CD4-positive, alpha-beta T cell treated with Interleukin-17A for 4 hours (primary cell): ENCODE results near the gene C1orf198.

ENCODE experiments used
- DNase-seq: peaks from one replicate; pipeline ENCODE4 v3.0.0-alpha.2; 2020; ENCODE audit warnings: mixed read lengths

Gene C1orf198

GRCh38 chr1:230828421-230828820 is 39.9 kb downstream of the C1orf198 start:
- no peak for DNase-seq

DNA sequence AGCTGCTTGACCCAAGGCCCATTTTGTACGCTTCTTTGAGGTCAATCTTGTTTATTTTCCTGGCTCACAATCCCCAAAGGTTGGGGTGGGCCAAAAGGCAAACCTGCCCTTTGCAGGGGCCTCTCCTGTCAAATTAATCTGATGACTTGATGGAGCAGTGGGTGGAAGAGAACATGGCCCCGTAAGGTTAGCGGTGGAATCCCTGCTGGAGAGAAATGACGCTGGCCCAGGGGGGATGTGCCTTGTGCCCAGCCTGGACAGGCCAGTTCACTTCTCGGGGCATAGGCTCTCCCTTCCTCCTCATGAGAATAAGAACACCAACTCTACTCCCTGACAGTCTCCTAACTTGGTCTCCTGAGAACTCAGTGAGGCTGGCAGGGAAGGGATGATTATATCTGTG is 40.5 kb downstream of the C1orf198 start:
- no peak for DNase-seq

DNA sequence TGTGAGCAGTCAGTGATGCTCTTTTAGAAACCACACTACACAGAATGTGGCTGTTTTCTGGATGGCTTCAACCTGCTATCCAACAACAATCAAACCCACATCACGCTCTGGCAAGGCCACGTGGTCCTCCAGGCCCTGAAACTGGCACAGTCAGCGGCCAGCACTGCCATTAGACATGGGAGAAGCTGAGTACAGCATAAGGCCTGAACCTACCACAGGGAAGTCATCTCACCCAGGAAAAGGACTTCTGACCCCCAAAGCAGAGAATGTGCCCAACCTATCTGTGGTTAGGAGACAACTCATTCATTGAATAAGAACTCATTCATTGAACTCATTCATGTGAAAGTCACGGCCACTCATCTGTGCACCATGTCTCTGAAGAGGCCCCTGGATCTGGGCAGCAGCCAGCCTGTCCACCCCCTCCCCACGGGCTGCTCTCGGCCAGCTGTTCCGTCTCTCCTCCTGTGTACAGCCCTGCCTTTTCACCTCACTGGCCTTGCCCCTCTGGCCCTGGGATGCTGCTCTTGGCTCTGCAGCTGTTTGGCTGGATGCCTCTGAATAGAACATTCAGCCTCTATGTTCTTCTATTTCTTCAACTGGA is 41.1 kb downstream of the C1orf198 start:
- no peak for DNase-seq

- DNase-seq, result no peak
Measured at GRCh38 chr1:230826166-230826875, 42.0 kb downstream of the C1orf198 start.

DNA sequence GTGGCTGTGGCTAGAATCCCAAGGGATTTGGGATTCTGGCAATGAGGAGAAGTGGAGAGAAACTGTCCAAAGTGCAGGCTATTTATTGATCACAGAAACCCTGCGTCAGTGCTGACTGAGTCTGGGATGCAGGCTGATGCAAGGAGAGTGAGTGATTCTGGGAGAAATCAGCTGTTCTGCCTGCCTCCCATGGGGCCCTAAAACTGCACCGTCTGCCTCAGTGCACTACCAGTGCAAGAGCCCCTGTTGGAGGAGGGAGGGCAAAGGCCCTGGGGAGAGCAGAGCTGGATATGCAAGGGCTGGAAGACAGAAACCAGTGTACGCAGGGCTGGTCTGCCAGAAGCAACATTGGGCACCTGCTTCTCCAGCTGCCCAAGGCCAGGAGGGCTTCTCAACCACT is 42.6 kb downstream of the C1orf198 start:
- DNase-seq, result no peak

DNA sequence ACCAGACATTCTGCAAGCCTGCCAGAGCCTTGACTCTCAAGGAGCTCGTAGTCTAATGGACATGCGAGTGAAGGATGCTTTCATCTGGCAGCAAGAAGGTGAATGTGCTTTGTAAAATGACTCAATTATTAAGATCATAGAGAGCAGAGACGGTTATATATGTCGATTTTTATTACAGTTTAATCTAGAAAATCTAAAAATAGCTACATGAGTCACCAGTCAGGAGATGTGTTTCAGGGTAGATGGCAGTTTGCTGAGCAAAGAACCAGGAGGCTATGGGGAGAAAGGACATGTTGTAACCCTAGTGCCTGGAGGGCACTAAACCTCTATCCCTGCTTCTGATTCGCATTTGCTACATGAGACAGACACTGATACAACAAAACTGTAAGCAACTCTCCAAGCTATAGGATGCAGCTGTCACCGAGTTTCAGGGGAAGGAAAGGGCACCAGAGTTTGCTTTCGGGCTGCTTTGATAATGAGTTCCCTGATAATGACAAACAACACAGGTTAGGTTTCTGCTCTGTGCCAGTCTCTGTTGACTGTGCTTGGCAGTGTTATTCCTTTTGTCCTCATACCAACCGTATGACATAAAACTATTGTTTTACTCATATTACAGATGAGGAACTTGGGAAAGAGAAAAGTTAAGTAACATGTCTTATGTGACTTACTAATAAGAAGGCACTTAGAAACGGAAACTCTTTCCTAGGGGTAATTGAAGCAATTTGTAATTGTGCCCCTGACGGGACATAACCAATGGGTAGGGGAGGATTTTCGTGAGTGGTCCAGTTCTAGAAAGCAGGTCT is 43.2 kb downstream of the C1orf198 start:
- DNase-seq, result no peak

DNA sequence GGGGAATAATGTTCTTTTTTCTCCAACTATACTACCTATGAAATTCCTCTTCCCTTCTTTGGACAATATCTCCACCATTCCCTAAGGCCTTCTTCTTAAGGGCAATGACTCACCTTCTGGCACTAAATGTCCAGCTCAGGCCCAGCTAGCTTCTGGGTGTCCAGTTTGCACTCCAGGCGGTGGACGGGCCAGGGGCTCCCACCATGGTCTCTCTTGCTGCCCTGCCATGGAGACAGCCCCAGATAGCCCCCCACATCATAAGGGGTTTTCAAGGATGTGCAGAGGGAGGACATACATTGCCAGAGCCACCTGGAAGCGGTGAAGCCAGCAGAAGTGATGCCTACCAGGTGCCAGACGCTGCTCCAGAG is 43.8 kb downstream of the C1orf198 start:
- DNase-seq, result no peak

- no peak for DNase-seq
Measured at GRCh38 chr1:230823931-230824381, 44.4 kb downstream of the C1orf198 start.

GRCh38 chr1:230823426-230823825 is 44.9 kb downstream of the C1orf198 start:
- no peak for DNase-seq

- no peak for DNase-seq
Measured at GRCh38 chr1:230822092-230822581, 46.2 kb downstream of the C1orf198 start.

DNA sequence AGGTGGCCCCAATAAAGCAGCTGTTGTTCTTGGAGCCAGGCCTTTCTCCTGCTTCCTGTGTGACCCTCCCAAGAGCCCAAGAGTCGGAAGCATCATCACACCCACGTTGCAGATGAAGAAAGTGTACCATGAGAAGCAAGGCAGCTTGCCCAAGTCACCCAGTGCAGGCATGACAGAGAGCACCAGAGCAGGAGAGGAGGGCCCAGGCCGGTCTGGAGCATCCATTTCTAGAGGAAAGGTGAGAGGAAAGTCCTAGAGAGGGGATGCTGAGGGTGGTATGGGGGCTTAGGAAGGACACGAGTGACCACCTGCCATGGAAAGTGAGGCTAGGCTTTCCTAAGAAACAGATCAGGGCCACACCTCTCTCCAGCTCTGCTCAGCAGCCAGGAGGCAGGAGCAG is 47.0 kb downstream of the C1orf198 start:
- DNase-seq, result no peak

- no peak for DNase-seq
Measured at GRCh38 chr1:230820568-230820967, 47.8 kb downstream of the C1orf198 start.

- DNase-seq, result no peak
Measured at GRCh38 chr1:230819976-230820375, 48.3 kb downstream of the C1orf198 start.

- DNase-seq, result no peak
Measured at GRCh38 chr1:230818901-230819300, 49.4 kb downstream of the C1orf198 start.

- no peak for DNase-seq
Measured at GRCh38 chr1:230818367-230818766, 50.0 kb downstream of the C1orf198 start.

DNA sequence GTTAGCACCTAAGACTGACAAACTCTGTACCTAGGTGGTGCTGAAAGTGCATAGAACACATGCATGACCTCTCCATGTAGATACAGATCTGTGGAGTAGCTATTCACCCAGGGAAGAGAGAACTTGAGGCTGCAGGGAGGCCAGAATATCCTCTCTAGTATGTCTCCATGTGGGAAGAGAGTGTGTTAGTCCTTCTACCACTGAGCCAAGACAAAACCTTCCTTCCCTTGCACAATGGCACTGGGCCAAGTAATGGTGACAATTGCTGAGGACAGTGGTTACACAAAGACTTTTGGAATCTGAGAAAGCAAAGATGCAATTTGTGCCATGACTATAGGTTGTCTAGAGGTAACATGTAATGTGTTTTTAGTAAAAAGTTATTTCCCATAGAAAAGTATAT is 52.3 kb downstream of the C1orf198 start:
- DNase-seq, result no peak

- DNase-seq, result no peak
Measured at GRCh38 chr1:230814949-230815692, 53.2 kb downstream of the C1orf198 start.

DNA sequence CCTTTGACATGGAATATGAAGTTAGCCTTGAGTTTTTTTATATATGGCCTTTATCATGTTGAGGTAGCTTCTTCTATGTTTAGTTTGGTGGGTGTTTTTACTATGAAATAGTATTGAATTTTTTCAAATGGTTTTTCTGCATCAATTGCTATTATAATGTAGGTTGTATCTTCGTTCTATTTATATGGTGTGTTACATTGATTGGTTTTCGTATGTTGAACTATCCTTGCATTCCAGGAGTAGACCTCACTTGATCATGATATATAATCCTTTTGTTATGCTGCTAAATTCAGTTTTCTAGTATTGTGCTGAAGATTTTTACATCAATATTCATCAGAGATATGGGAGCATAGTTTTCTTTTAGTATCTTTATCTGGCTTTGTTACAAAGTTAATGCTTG is 55.8 kb downstream of the C1orf198 start:
- no peak for DNase-seq

- DNase-seq, result no peak
Measured at GRCh38 chr1:230809256-230809990, 58.9 kb downstream of the C1orf198 start.

- DNase-seq, result no peak
Measured at GRCh38 chr1:230808281-230808872, 59.9 kb downstream of the C1orf198 start.

GRCh38 chr1:230807561-230808280 is 60.6 kb downstream of the C1orf198 start:
- DNase-seq, result no peak
